Measurements from ENCODE around the gene SH3TC1. TPM values are rescaled to one million over a fixed set of nuclear protein-coding genes. Genes with fewer than 3 reads are reported as not detected.

SH3TC1 gene
- total RNA-seq, 1 experiment from 2014 or later: 7.8 TPM

GRCh38 chr4:8209181-8209874 is 10.2 kb downstream of the SH3TC1 start:
- Mint-ChIP-seq H3K4me1 (ENCODE audit: low read depth, unreplicated experiment) (no peaks in the 10 kb centered on the region), H3K4me3 (ENCODE audit: low read depth, unreplicated experiment) (no peak overlapping the region), H3K27me3 (ENCODE audit: unreplicated experiment) (no peaks in the 10 kb centered on the region), H3K36me3 (ENCODE audit: insufficient read depth, unreplicated experiment) (no peaks in the 10 kb centered on the region), H3K27ac (ENCODE audit: unreplicated experiment) (no peak overlapping the region), H3K9me3 (ENCODE audit: low read depth, unreplicated experiment) (no peaks in the 10 kb centered on the region)
- TF ChIP-seq, protein P1, sequence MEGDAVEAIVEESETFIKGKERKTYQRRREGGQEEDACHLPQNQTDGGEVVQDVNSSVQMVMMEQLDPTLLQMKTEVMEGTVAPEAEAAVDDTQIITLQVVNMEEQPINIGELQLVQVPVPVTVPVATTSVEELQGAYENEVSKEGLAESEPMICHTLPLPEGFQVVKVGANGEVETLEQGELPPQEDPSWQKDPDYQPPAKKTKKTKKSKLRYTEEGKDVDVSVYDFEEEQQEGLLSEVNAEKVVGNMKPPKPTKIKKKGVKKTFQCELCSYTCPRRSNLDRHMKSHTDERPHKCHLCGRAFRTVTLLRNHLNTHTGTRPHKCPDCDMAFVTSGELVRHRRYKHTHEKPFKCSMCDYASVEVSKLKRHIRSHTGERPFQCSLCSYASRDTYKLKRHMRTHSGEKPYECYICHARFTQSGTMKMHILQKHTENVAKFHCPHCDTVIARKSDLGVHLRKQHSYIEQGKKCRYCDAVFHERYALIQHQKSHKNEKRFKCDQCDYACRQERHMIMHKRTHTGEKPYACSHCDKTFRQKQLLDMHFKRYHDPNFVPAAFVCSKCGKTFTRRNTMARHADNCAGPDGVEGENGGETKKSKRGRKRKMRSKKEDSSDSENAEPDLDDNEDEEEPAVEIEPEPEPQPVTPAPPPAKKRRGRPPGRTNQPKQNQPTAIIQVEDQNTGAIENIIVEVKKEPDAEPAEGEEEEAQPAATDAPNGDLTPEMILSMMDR (IDR thresholded peaks at IDR 0.05; ENCODE audit: unreplicated experiment): no peak
- no peak for DNase-seq
- intact Hi-C loops (cut with micrococcal nuclease; ENCODE audit: unreplicated experiment): no loop called here
- no TSS peak for BruUV-seq (replicated peaks)
- CTCF ChIA-PET: no interaction called here

DNA sequence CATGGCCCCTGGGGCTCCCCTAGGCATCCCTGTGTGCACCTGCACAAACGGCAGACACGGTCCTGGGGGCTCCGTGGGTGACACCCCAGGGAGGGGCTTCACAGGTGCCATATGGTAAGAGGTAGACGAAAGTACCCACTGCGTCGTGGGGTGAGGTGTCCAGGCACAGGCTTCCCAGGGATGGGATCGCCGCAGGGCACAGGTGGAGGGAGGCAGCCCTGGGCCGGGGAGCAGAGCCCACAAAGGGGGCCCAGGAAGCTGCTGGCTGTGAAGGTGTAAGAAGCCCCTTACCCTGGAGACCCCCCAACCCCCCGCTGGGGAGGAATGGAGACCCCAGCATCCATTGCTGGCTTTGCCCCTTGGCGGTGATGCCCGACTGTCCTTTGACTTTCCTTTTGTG is 10.9 kb downstream of the SH3TC1 start:
- Mint-ChIP-seq H3K9me3 (ENCODE audit: low read depth, unreplicated experiment) (no peaks in the 10 kb centered on the region), H3K27me3 (ENCODE audit: unreplicated experiment) (no peaks in the 10 kb centered on the region), H3K4me3 (ENCODE audit: low read depth, unreplicated experiment) (no peak overlapping the region), H3K4me1 (ENCODE audit: low read depth, unreplicated experiment) (no peaks in the 10 kb centered on the region), H3K27ac (ENCODE audit: unreplicated experiment) (no peak overlapping the region), H3K36me3 (ENCODE audit: insufficient read depth, unreplicated experiment) (no peaks in the 10 kb centered on the region)
- intact Hi-C loops (cut with micrococcal nuclease; ENCODE audit: unreplicated experiment): no loop called here
- DNase-seq: no peak
- BruUV-seq (replicated peaks): no TSS peak
- CTCF ChIA-PET: no interaction called here
- TF ChIP-seq, protein P1 (IDR thresholded peaks at IDR 0.05; ENCODE audit: unreplicated experiment): no peak

- BruUV-seq (replicated peaks): no TSS peak
- Mint-ChIP-seq H3K4me3 (ENCODE audit: low read depth, unreplicated experiment) (no peak overlapping the region), H3K27ac (ENCODE audit: unreplicated experiment) (no peak overlapping the region), H3K9me3 (ENCODE audit: low read depth, unreplicated experiment) (no peaks in the 10 kb centered on the region), H3K36me3 (ENCODE audit: insufficient read depth, unreplicated experiment) (no peaks in the 10 kb centered on the region), H3K27me3 (ENCODE audit: unreplicated experiment) (no peaks in the 10 kb centered on the region), H3K4me1 (ENCODE audit: low read depth, unreplicated experiment) (no peaks in the 10 kb centered on the region)
- CTCF ChIA-PET: no interaction called here
- intact Hi-C loops (cut with micrococcal nuclease; ENCODE audit: unreplicated experiment): no loop called here
- TF ChIP-seq, protein P1 (IDR thresholded peaks at IDR 0.05; ENCODE audit: unreplicated experiment): no peak
- no peak for DNase-seq
Observed at GRCh38 chr4:8210616-8211015, 11.5 kb downstream of the SH3TC1 start.

DNA sequence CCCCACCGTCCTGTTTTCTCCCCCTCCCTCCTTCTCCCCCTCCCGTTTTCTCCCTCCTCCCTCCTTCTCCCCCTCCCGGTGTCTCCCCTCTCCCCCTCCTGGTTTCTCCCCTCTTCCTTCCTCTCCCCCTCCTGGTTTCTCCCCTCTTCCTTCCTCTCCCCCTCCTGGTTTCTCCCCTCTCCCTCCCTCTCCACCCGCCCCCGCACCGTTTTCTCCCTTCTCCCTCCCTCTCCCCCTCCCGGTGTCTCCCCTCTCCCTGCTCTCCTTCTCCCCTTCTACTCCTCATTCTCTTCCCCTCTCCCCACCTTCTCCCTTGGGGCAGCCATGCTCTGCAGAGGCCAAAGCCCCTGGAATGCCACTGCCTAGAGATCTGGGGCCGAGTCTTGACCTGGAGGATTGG is 12.2 kb downstream of the SH3TC1 start:
- intact Hi-C loops (cut with micrococcal nuclease; ENCODE audit: unreplicated experiment): no loop called here
- CTCF ChIA-PET: no interaction called here
- Mint-ChIP-seq H3K27me3 (ENCODE audit: unreplicated experiment) (no peaks in the 10 kb centered on the region), H3K4me3 (ENCODE audit: low read depth, unreplicated experiment) (no peak overlapping the region), H3K9me3 (ENCODE audit: low read depth, unreplicated experiment) (no peaks in the 10 kb centered on the region), H3K4me1 (ENCODE audit: low read depth, unreplicated experiment) (no peaks in the 10 kb centered on the region), H3K36me3 (ENCODE audit: insufficient read depth, unreplicated experiment) (no peaks in the 10 kb centered on the region), H3K27ac (ENCODE audit: unreplicated experiment) (no peak overlapping the region)
- no peak for DNase-seq
- TF ChIP-seq, protein P1 (IDR thresholded peaks at IDR 0.05; ENCODE audit: unreplicated experiment): no peak
- no TSS peak for BruUV-seq (replicated peaks)

Data from Calu3 (cell line).